Endothelial cell of umbilical vein (primary cell): ENCODE results near the gene MEIOB. TPM values are rescaled to one million over a fixed set of nuclear protein-coding genes. Genes with fewer than 3 reads are reported as not detected.
"Not testable (repeated sequence)": the region's sequence is repeated elsewhere in the genome, so short reads cannot be mapped to it uniquely, and the experiment has no call there.

Experiments used
- BruUV-seq: library from RNA; stranded (reverse); fragments of 400-500 nt; replicated peaks from 2 replicates; lab custom pipeline; 2021; lab: Mats Ljungman, UMichigan
- CTCF ChIA-PET: fragments of 300-600, 350-600 bp; sonication (Branson Sonifier 250); formaldehyde crosslinking; loops from one replicate; lab custom pipeline; 2021; ENCODE audit warnings: antibody characterized with exemption, inconsistent platforms; lab: Charles Lee
- POLR2A ChIA-PET: fragments of 300-600, 350-600 bp; sonication (Branson Sonifier 250); formaldehyde crosslinking; loops from one replicate; lab custom pipeline; 2021; ENCODE audit warnings: antibody characterized with exemption, inconsistent platforms; lab: Charles Lee
- DNase-seq: peaks from one replicate; pipeline ENCODE4 v3.0.0-alpha.2; 2011; ENCODE audit warnings: low read depth, low spot score
- FAIRE-seq: peaks from 2 replicates; lab custom pipeline; 2011; peaks lifted over from hg19 to GRCh38; lab: Jason Lieb, UNC
- H2AFZ ChIP-seq: 2 replicates; pipeline ENCODE4 v1.6.0; 2012; ENCODE audit warnings: low read depth, low read length, control low read depth, inconsistent platforms
- H3K27ac ChIP-seq: 2 replicates; pipeline ENCODE4 v1.5.1; 2011; ENCODE audit warnings: low read depth, mild to moderate bottlenecking, control low read depth, low read length, moderate library complexity; ENCODE audit not compliant: insufficient read depth
- H3K27me3 ChIP-seq, 2 experiments: 2 replicates each; pipeline versions ENCODE4 v1.6.0 to v1.6.1; 2011; ENCODE audit warnings: low read length in 2 of 2, mixed read lengths in 1 of 2; ENCODE audit not compliant: control insufficient read depth in 2 of 2, insufficient read depth in 2 of 2
- H3K36me3 ChIP-seq, 2 experiments: 2 replicates in 1 of 2; 3 replicates in 1 of 2; pipeline ENCODE4 v1.5.1; 2011; ENCODE audit warnings: low read length in 2 of 2, mild to moderate bottlenecking in 1 of 2, moderate library complexity in 1 of 2; ENCODE audit not compliant: control insufficient read depth in 2 of 2, insufficient read depth in 2 of 2; ENCODE audit errors: extremely low read depth in 1 of 2
- H3K4me1 ChIP-seq: 3 replicates; pipeline ENCODE4 v1.5.1; 2011; ENCODE audit warnings: mild to moderate bottlenecking, low read length; ENCODE audit not compliant: control insufficient read depth, insufficient read depth; ENCODE audit errors: extremely low read depth
- H3K4me2 ChIP-seq: 2 replicates; pipeline ENCODE4 v1.6.1; 2011; ENCODE audit warnings: low read length, control low read depth, mixed read lengths; ENCODE audit not compliant: insufficient read depth
- H3K4me3 ChIP-seq, 3 experiments: fragments of 200-600 bp in 1 of 3; sonication (generic), shearing (Covaris generic) in 1 of 3; replicated peaks in 1 of 3; 2 replicates each; pipeline ENCODE4 v1.5.1; 2011 to 2016; ENCODE audit warnings: control low read depth in 3 of 3, low read length in 3 of 3, mild to moderate bottlenecking in 2 of 3, inconsistent platforms in 1 of 3, low read depth in 1 of 3, moderate library complexity in 1 of 3; ENCODE audit not compliant: insufficient read depth in 1 of 3
- H3K79me2 ChIP-seq: 2 replicates; pipeline ENCODE4 v1.6.0; 2012; ENCODE audit warnings: low read length, inconsistent platforms; ENCODE audit not compliant: control insufficient read depth, insufficient read depth
- H3K9ac ChIP-seq: replicated peaks from 2 replicates; pipeline ENCODE3; 2011; ENCODE audit warnings: low read length, control low read depth; ENCODE audit not compliant: insufficient read depth; ENCODE audit errors: extremely low read depth
- H3K9me1 ChIP-seq: replicated peaks from 3 replicates; pipeline ENCODE4 v1.6.0; 2011; ENCODE audit warnings: mild to moderate bottlenecking, low read length; ENCODE audit not compliant: control insufficient read depth, insufficient read depth; ENCODE audit errors: extremely low read depth
- H3K9me3 ChIP-seq: replicated peaks from 2 replicates; pipeline ENCODE4 v1.5.1; 2012; ENCODE audit warnings: low read length, inconsistent platforms; ENCODE audit not compliant: control insufficient read depth, insufficient read depth
- H4K20me1 ChIP-seq: replicated peaks from 2 replicates; pipeline ENCODE3; 2011; ENCODE audit warnings: mild to moderate bottlenecking, low read length; ENCODE audit not compliant: control insufficient read depth, insufficient read depth; ENCODE audit errors: extremely low read depth
- EZH2 ChIP-seq: IDR thresholded peaks from 2 replicates; pipeline ENCODE4 v1.6.1; 2012; ENCODE audit warnings: borderline replicate concordance, low read depth, mild to moderate bottlenecking, moderate library complexity, low read length, inconsistent platforms; ENCODE audit not compliant: severe bottlenecking
- FOS ChIP-seq: IDR thresholded peaks from 2 replicates; pipeline ENCODE4 v1.6.1; 2011; ENCODE audit warnings: mild to moderate bottlenecking, low read length, moderate library complexity, borderline replicate concordance; ENCODE audit not compliant: insufficient read depth
- GATA2 ChIP-seq: IDR thresholded peaks from 2 replicates; pipeline ENCODE4 v1.7.0; 2011; ENCODE audit warnings: low read depth, mild to moderate bottlenecking, moderate library complexity, mixed read lengths, low read length; ENCODE audit not compliant: insufficient read length, insufficient read depth
- JUN ChIP-seq: IDR thresholded peaks from 2 replicates; pipeline ENCODE4 v1.6.1; 2011; ENCODE audit warnings: borderline replicate concordance, low read depth; ENCODE audit not compliant: insufficient read length, insufficient read depth
- MYC ChIP-seq: IDR thresholded peaks from one replicate; pipeline ENCODE4 v1.6.1; 2011; ENCODE audit warnings: mild to moderate bottlenecking, low read depth, low read length
- POLR2A ChIP-seq: IDR thresholded peaks from 2 replicates; pipeline ENCODE4 v1.6.1; 2012; ENCODE audit warnings: low read depth, mild to moderate bottlenecking, control low read depth, low read length
- POLR2AphosphoS5 ChIP-seq: IDR thresholded peaks from 2 replicates; pipeline ENCODE4 v1.6.1; 2012; ENCODE audit warnings: low read depth, mild to moderate bottlenecking, control low read depth, low read length, moderate library complexity; ENCODE audit not compliant: insufficient read depth
- dilution Hi-C: fragments of 300-500 bp; cut with MboI; formaldehyde crosslinking; loops from one replicate; pipeline ENCODE4 v1.15.0; 2019; ENCODE audit warnings: low sequenced_read_pairs; ENCODE audit not compliant: extremely low pct_ligation_motif_present
- intact Hi-C: fragments of 100-400 bp; cut with micrococcal nuclease; formaldehyde crosslinking; loops from one replicate; pipeline ENCODE4 v1.10.0; 2022
- polyA plus RNA-seq, 4 experiments: library from polyadenylated mRNA; depleted of rRNA in 3 of 4; stranded (reverse) in 3 of 4; unstranded in 1 of 4; fragments of >200 nt; gene quantifications; 2 replicates each; pipeline versions ENCODE4 v1.2.1 to v1.2.3, GENCODE V29; 2011 to 2012; ENCODE audit warnings: missing spikeins in 1 of 4
- total RNA-seq: library from RNA; stranded (reverse); gene quantifications from 2 replicates; pipeline ENCODE4 v1.2.3, GENCODE V29; 2021
- TF ChIP-seq, protein P1 (sequence below): IDR thresholded peaks from 2 replicates; pipeline ENCODE4 v1.6.1; 2011; ENCODE audit not compliant: insufficient read depth, insufficient read length
- TF ChIP-seq, protein P2 (sequence below), 2 donors: IDR thresholded peaks; 1 replicate in 1 of 2; 2 replicates in 1 of 2; pipeline ENCODE4 v1.5.1; 2011; ENCODE audit warnings: low read length in 2 of 2, mild to moderate bottlenecking in 2 of 2, moderate library complexity in 2 of 2, control low read depth in 1 of 2, inconsistent platforms in 1 of 2, low read depth in 1 of 2; ENCODE audit not compliant: insufficient read depth in 1 of 2; ENCODE audit errors: extremely low read depth in 1 of 2

MEIOB gene
- total and polyA plus RNA-seq, 2 donors (not counting 3 experiments of a cell fraction or from before 2014, with no cell fraction given), result 0.04 TPM; not detected in 1

DNA sequence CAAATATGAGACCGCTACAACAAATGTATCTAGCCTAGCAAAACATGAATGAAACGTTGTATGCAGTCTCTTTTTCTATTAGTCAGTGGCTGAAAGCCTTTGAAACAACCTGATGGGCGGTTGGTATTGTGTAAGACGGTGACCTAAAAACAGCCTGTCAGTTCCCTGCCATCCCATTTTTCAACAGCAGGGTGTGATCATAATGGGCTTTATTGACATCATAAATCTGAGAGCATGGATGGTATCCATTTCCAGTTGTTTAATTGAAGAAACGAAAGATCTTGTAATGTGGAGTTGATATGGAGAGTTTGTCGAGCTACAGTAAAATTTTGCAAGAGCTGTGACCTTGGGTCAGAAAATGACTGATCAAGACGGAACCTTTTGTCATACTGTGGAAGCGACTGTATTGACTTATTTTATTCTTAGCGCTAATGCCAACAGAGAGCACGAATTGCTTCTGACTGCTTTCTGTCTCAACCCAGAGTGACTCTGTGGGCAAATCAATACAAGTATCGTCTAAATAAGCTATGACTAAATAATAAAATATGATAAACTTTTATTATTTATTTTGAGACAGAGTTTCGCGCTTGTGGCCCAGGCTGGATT lies 12.3 kb upstream of the MEIOB start:
- no peak overlapping the region for H3K9ac ChIP-seq
- H3K27me3 ChIP-seq, result peaks cover 0 to 5% of the 10 kb centered on the region in 2 experiments
- DNase-seq, result peak; percentile 18
- H3K9me3 ChIP-seq, result no peaks in the 10 kb centered on the region
- no peak overlapping the region for H3K27ac ChIP-seq
- H2AFZ ChIP-seq, result no peak overlapping the region
- intact Hi-C loops (no loop called here), dilution Hi-C loops (no loop called here)
- TF ChIP-seq JUN (no peak), FOS (no peak), GATA2 (no peak), EZH2 (no peak), POLR2A (no peak), POLR2AphosphoS5 (no peak), MYC (no peak)
- TF ChIP-seq, protein P1, sequence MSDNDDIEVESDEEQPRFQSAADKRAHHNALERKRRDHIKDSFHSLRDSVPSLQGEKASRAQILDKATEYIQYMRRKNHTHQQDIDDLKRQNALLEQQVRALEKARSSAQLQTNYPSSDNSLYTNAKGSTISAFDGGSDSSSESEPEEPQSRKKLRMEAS, result no peak
- TF ChIP-seq, protein P2, sequence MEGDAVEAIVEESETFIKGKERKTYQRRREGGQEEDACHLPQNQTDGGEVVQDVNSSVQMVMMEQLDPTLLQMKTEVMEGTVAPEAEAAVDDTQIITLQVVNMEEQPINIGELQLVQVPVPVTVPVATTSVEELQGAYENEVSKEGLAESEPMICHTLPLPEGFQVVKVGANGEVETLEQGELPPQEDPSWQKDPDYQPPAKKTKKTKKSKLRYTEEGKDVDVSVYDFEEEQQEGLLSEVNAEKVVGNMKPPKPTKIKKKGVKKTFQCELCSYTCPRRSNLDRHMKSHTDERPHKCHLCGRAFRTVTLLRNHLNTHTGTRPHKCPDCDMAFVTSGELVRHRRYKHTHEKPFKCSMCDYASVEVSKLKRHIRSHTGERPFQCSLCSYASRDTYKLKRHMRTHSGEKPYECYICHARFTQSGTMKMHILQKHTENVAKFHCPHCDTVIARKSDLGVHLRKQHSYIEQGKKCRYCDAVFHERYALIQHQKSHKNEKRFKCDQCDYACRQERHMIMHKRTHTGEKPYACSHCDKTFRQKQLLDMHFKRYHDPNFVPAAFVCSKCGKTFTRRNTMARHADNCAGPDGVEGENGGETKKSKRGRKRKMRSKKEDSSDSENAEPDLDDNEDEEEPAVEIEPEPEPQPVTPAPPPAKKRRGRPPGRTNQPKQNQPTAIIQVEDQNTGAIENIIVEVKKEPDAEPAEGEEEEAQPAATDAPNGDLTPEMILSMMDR (IDR thresholded peaks at IDR 0.05; ENCODE audit: extremely low read depth in 1 of 2, insufficient read depth in 1 of 2, low read depth in 1 of 2, low read length in 2 of 2), result no peak
- no peaks in the 10 kb centered on the region for H3K36me3 ChIP-seq
- POLR2A ChIA-PET, result no interaction called here
- FAIRE-seq, result peak; percentile 44
- no peaks in the 10 kb centered on the region for H3K79me2 ChIP-seq
- H4K20me1 ChIP-seq, result no peaks in the 10 kb centered on the region
- CTCF ChIA-PET, result interaction anchor here (0.8 to 1.8 kb wide), 2 partner anchors 9 kb away, joined by 3 to 5 read pairs; no protein-coding TSS in a partner anchor
- no peaks in the 10 kb centered on the region for H3K9me1 ChIP-seq
- BruUV-seq, result no TSS peak
- no peak overlapping the region for H3K4me2 ChIP-seq
- H3K4me1 ChIP-seq, result no peaks in the 10 kb centered on the region
- H3K4me3 ChIP-seq, result no peak overlapping the region

DNA sequence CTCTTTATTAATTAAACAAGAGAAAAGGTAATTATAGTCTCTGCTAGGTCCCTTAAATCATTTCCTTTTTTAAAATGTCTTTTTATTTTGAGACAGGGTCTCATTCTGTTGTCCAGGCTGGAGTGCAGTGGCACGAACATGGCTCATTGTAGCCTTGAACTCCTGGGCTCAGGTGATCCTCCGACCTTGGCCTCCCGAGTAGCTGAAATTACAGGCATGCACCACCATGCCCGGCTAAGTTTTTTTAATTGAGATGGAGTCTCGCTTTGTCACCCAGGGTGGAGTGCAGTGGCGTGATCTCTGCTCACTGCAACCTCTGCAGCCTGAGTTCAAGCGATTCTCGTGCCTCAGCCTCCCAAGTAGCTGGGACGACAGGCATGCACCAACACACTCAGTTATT lies 9.2 kb upstream of the MEIOB start:
- CTCF ChIA-PET, H3K9ac ChIP-seq, FAIRE-seq, H3K4me2 ChIP-seq, H4K20me1 ChIP-seq, H2AFZ ChIP-seq, dilution Hi-C loops, intact Hi-C loops, DNase-seq, H3K27ac ChIP-seq, H3K4me1 ChIP-seq, H3K27me3 ChIP-seq, H3K9me1 ChIP-seq, H3K36me3 ChIP-seq, H3K79me2 ChIP-seq, H3K9me3 ChIP-seq, BruUV-seq, H3K4me3 ChIP-seq, POLR2A ChIA-PET: not testable (repeated sequence)
